HFFc6 (cell line): Measurements from ENCODE around the gene ASTN2. TPM values are rescaled to one million over a fixed set of nuclear protein-coding genes. Genes with fewer than 3 reads are reported as not detected.

Experiments
- DNase-seq: peaks from one replicate; pipeline ENCODE4 v3.0.0-alpha.2; 2018
- H3K27ac Mint-ChIP-seq: 2 replicates; pipeline ENCODE4 v1.8.0; 2020; ENCODE audit warnings: mild to moderate bottlenecking, mixed read lengths
- H3K27me3 Mint-ChIP-seq: 2 replicates; pipeline ENCODE4 v1.8.0; 2021; ENCODE audit warnings: mild to moderate bottlenecking, moderate library complexity, mixed read lengths; ENCODE audit not compliant: insufficient read depth
- H3K36me3 Mint-ChIP-seq: 2 replicates; pipeline ENCODE4 v1.8.0; 2021; ENCODE audit warnings: low read depth, mixed read lengths
- H3K4me1 Mint-ChIP-seq: 2 replicates; pipeline ENCODE4 v1.8.0; 2020; ENCODE audit warnings: low read depth, mixed read lengths
- H3K4me3 Mint-ChIP-seq: 2 replicates; pipeline ENCODE4 v1.8.0; 2020; ENCODE audit warnings: mild to moderate bottlenecking, moderate library complexity, mixed read lengths
- H3K9me3 Mint-ChIP-seq: 2 replicates; pipeline ENCODE4 v1.8.0; 2020; ENCODE audit warnings: mild to moderate bottlenecking, mixed read lengths
- total RNA-seq, 6 experiments: library from RNA; stranded (reverse); fragmentation: NEBNext Ultra II Directional; extraction: Animal tissue kit (Norgen Biotek cat#: 25700); gene quantifications; 2 replicates in 1 of 6; 3 replicates in 5 of 6; pipeline ENCODE4 v1.2.3, GENCODE V29; 2021
- TF ChIP-seq, protein P1 (sequence below): fragments of 200-600 bp; sonication (generic); IDR thresholded peaks from 2 replicates; pipeline ENCODE4 v1.5.0; 2021; ENCODE audit warnings: antibody characterized with exemption, mild to moderate bottlenecking

ASTN2 gene
- total RNA-seq, 6 experiments from 2014 or later, result 7.3 to 9.7 (median 8.3) TPM

DNA sequence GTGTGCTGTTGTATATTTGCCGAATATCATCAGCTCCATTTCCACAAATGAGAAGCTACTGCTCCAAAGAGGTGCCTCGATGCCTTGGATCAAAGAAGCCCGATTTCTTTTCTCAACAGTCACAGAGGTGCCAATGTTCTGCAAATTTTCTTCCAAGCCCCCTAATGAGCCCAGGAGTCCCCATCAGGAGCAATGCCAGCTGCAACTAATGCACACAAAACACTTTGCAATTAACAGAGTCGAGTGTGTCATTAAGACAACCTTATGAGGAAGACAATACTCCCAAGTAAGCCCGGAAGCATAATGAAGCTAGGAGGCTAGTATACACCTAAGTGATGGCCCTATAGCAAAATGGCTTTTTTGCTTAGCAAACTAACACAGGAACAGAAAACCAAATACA is 480.7 kb downstream of the ASTN2 start:
- H3K27ac Mint-ChIP-seq, result no peak overlapping the region
- H3K4me3 Mint-ChIP-seq, result no peak overlapping the region
- H3K36me3 Mint-ChIP-seq, result no peaks in the 10 kb centered on the region
- no peak for DNase-seq
- peaks cover 6% of the 10 kb centered on the region; the same call in 1 of the 2 replicates for H3K4me1 Mint-ChIP-seq
- H3K27me3 Mint-ChIP-seq, result no peaks in the 10 kb centered on the region; the same call in 1 of the 2 replicates
- H3K9me3 Mint-ChIP-seq, result peaks cover 4% of the 10 kb centered on the region; the same call in 1 of the 2 replicates
- TF ChIP-seq, protein P1, sequence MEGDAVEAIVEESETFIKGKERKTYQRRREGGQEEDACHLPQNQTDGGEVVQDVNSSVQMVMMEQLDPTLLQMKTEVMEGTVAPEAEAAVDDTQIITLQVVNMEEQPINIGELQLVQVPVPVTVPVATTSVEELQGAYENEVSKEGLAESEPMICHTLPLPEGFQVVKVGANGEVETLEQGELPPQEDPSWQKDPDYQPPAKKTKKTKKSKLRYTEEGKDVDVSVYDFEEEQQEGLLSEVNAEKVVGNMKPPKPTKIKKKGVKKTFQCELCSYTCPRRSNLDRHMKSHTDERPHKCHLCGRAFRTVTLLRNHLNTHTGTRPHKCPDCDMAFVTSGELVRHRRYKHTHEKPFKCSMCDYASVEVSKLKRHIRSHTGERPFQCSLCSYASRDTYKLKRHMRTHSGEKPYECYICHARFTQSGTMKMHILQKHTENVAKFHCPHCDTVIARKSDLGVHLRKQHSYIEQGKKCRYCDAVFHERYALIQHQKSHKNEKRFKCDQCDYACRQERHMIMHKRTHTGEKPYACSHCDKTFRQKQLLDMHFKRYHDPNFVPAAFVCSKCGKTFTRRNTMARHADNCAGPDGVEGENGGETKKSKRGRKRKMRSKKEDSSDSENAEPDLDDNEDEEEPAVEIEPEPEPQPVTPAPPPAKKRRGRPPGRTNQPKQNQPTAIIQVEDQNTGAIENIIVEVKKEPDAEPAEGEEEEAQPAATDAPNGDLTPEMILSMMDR, result no peak

DNA sequence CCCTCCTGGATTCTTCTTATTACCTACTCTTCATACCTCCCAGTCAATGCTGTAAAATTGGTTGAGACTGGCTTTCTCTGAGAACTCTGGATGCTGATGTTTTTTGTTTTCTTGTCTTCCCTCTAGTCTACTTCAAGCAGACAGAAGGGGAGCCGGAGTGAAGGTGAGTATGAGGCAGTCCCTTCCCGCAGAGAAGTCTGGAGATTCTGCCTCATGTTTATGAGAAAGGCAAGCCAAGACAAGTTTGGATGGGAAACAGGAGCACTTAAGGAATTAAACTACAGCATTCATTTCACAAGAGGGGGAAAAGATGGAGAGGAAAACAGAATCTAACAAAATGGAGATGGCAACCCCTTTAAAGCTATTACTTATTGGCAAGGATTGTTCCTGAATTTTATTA is 481.6 kb downstream of the ASTN2 start:
- no peak overlapping the region for H3K27ac Mint-ChIP-seq
- H3K4me1 Mint-ChIP-seq, result peaks cover 6% of the 10 kb centered on the region; the same call in 1 of the 2 replicates
- H3K9me3 Mint-ChIP-seq, result peaks cover 4% of the 10 kb centered on the region; the same call in 1 of the 2 replicates
- H3K36me3 Mint-ChIP-seq, result no peaks in the 10 kb centered on the region
- no peak for DNase-seq
- TF ChIP-seq, protein P1, result no peak
- no peaks in the 10 kb centered on the region; the same call in 1 of the 2 replicates for H3K27me3 Mint-ChIP-seq
- no peak overlapping the region for H3K4me3 Mint-ChIP-seq

DNA sequence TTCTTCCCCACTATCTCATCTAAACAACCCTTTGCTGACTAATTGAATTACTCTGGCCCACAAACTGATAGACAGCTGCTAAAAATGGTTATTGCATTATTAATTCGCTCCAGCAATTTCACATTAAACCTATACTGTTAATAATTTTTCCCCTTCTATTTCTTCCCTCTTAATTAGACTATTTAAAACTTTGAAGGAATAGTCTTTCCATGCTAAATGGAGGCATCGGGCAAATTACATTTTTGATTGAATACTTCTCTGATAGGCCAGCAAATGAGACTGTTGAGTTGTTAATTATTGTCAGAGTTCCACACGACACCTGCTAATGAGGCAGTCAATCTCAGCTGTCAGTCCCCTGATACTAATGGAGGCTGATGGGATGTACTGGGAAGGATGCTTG is 485.2 kb downstream of the ASTN2 start:
- Mint-ChIP-seq H3K4me3 (no peak overlapping the region), H3K9me3 (peaks cover 4% of the 10 kb centered on the region; the same call in 1 of the 2 replicates), H3K4me1 (no peaks in the 10 kb centered on the region), H3K27me3 (no peaks in the 10 kb centered on the region; the same call in 1 of the 2 replicates), H3K27ac (no peak overlapping the region), H3K36me3 (no peaks in the 10 kb centered on the region)
- no peak for DNase-seq
- TF ChIP-seq, protein P1, result no peak

DNA sequence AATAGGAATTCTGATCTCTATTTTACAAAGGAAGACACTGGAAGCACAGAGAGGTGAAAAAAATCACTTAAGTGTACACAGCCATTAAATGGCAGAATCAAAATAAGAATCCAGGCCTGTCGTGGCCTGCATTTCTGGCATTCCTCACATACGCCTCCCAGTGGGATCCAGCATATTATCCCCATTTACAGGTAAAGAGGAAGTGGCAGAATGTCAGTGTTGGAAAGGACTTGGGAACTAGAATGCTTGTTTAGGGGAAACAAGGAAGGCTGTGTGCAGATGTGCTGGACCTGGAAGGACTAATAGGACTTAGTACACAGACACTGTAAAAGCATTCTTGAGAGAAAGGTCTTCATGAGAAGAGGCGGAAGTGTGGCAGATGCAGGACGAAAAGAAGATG is 486.0 kb downstream of the ASTN2 start:
- Mint-ChIP-seq H3K4me3 (no peak overlapping the region), H3K4me1 (no peaks in the 10 kb centered on the region), H3K9me3 (peaks cover 4% of the 10 kb centered on the region; the same call in 1 of the 2 replicates), H3K27me3 (no peaks in the 10 kb centered on the region; the same call in 1 of the 2 replicates), H3K27ac (no peak overlapping the region), H3K36me3 (no peaks in the 10 kb centered on the region)
- no peak for DNase-seq
- TF ChIP-seq, protein P1, result no peak

DNA sequence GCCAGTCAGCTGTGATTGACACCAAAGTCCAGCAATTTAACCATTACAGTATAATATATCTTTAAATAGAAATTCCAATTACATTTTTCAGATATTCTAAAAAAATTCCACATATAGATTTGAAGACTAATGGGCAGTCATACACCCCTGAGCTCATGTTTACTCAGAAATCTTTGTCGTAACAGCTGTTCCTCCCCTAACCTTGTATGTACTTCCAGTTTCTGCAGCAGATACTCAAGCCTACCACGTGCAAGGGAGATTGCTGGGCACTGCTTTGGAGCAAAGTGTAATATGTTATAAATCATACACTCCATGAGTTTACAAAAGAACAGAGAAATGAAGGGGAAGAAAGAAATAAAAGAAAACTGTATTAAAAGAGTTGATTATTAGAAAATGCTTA is 486.6 kb downstream of the ASTN2 start:
- DNase-seq, result no peak
- Mint-ChIP-seq H3K27me3 (no peaks in the 10 kb centered on the region; the same call in 1 of the 2 replicates), H3K9me3 (peaks cover 4% of the 10 kb centered on the region; the same call in 1 of the 2 replicates), H3K4me1 (no peaks in the 10 kb centered on the region), H3K27ac (no peak overlapping the region), H3K36me3 (no peaks in the 10 kb centered on the region), H3K4me3 (no peak overlapping the region)
- TF ChIP-seq, protein P1, result no peak
